Left ventricle myocardium superior (tissue), 1 donor: ENCODE results near the gene ZNF888. TPM values are rescaled to one million over a fixed set of nuclear protein-coding genes. Genes with fewer than 3 reads are reported as not detected.
A peak's percentile ranks its signal among the peaks of the same experiment; 100 is the strongest.
"Not testable (repeated sequence)": the region's sequence is repeated elsewhere in the genome, so short reads cannot be mapped to it uniquely, and the experiment has no call there.

Experiments
- ATAC-seq: fragments of 200-7000 bp; cut with Tn5 transposase; one replicate; pipeline ENCODE4 v1.9.1; 2020; ENCODE audit warnings: mild to moderate bottlenecking, moderate library complexity
- DNase-seq: peaks from one replicate; pipeline ENCODE4 v3.0.0-alpha.2; 2020
- intact Hi-C: fragments of 100-400 bp; cut with micrococcal nuclease; formaldehyde crosslinking; loops from one replicate; pipeline ENCODE4 v1.11.0; 2022
- total RNA-seq: library from RNA; stranded (reverse); fragmentation: NEBNext Ultra II Directional; extraction: Animal tissue kit (Norgen Biotek cat#: 25700); gene quantifications from one replicate; pipeline ENCODE4 v1.2.1, GENCODE V29; 2021
- donor health status: DM: no; HTN: yes; CAD: no; lungs with severe emphysema.

ZNF888 gene
- total RNA-seq, 1 donor from 2014 or later: 1.4 TPM

GRCh38 chr19:52942386-52943133 lies 19.3 kb upstream of the ZNF888 start:
- DNase-seq (peak; percentile 95), ATAC-seq (peak; percentile 99)
- intact Hi-C loops: no loop called here

GRCh38 chr19:52941941-52942385 lies 18.7 kb upstream of the ZNF888 start:
- DNase-seq (peak; percentile 60), ATAC-seq (peak; percentile 54)
- intact Hi-C loops: no loop called here

- intact Hi-C loops, ATAC-seq: not testable (repeated sequence)
Measured at GRCh38 chr19:52941523-52941922, 18.3 kb upstream of the ZNF888 start.

GRCh38 chr19:52940905-52941304 lies 17.7 kb upstream of the ZNF888 start:
- intact Hi-C loops, DNase-seq, ATAC-seq: not testable (repeated sequence)

More at GRCh38 chr19:52941523-52941922, 18.3 kb upstream of the ZNF888 start:
- not testable (repeated sequence) for DNase-seq

GRCh38 chr19:52938761-52939160 lies 15.5 kb upstream of the ZNF888 start:
- ATAC-seq: no peak
- intact Hi-C loops: no loop called here
- DNase-seq: no peak

GRCh38 chr19:52936954-52937325 lies 13.7 kb upstream of the ZNF888 start:
- intact Hi-C loops: no loop called here
- no peak for ATAC-seq
- DNase-seq: no peak

- no peak for ATAC-seq
- intact Hi-C loops: no loop called here
- no peak for DNase-seq
Measured at GRCh38 chr19:52936151-52936953, 13.1 kb upstream of the ZNF888 start.

GRCh38 chr19:52935434-52935833 lies 12.2 kb upstream of the ZNF888 start:
- intact Hi-C loops: no loop called here
- DNase-seq (no peak), ATAC-seq (no peak)

- DNase-seq, intact Hi-C loops, ATAC-seq: not testable (repeated sequence)
Measured at GRCh38 chr19:52924641-52925040, 1.4 kb upstream of the ZNF888 start.

- ATAC-seq (peak; percentile 66), DNase-seq (peak; percentile 66)
- intact Hi-C loops: no loop called here
Measured at GRCh38 chr19:52923778-52924593, 758 bp upstream of the ZNF888 start.

- intact Hi-C loops: no loop called here
- no peak for DNase-seq
- no peak for ATAC-seq
Measured at GRCh38 chr19:52917531-52917930, 5.7 kb downstream of the ZNF888 start.

- ATAC-seq: no peak
- intact Hi-C loops: no loop called here
Measured at GRCh38 chr19:52910648-52911047, 12.6 kb downstream of the ZNF888 start.

GRCh38 chr19:52904052-52904780 lies 19.0 kb downstream of the ZNF888 start:
- DNase-seq, intact Hi-C loops, ATAC-seq: not testable (repeated sequence)

More at GRCh38 chr19:52910648-52911047, 12.6 kb downstream of the ZNF888 start:
- no peak for DNase-seq

GRCh38 chr19:52901842-52902241 lies 21.4 kb downstream of the ZNF888 start:
- intact Hi-C loops: no loop called here
- ATAC-seq: no peak
- no peak for DNase-seq

- DNase-seq, intact Hi-C loops, ATAC-seq: not testable (repeated sequence)
Measured at GRCh38 chr19:52898596-52898995, 24.6 kb downstream of the ZNF888 start.

- intact Hi-C loops: no loop called here
- ATAC-seq: no peak
Measured at GRCh38 chr19:52898101-52898500, 25.1 kb downstream of the ZNF888 start.

GRCh38 chr19:52897138-52897935 lies 25.9 kb downstream of the ZNF888 start, which contains the start of gene ZNF320:
TSS of gene ZNF320 (minus strand) at chr19:52897635. CDS start at chr19:52890255, 7,380 bp downstream.
- intact Hi-C loops: no loop called here
- DNase-seq: peak; percentile 98
- ATAC-seq: peak; percentile 100

More at GRCh38 chr19:52898101-52898500, 25.1 kb downstream of the ZNF888 start:
- no peak for DNase-seq
